ENCODE results near the gene TNFRSF14.

The TNFRSF14 gene

GRCh38 chr1:2591581-2592261, 35.5 kb downstream of the TNFRSF14 start:
- no peaks in the 10 kb centered on the region for H3K9me3 ChIP-seq
- peak; percentile 5 to 57 for DNase-seq
- no peak overlapping the region for H3K4me3 ChIP-seq
- peaks cover 0 to 48% of the 10 kb centered on the region in 2 donors for H3K27me3 ChIP-seq
- peaks cover 0 to 13% (median 0%) of the 10 kb centered on the region in 3 donors for H3K36me3 ChIP-seq
- TF ChIP-seq CTCF (IDR thresholded peaks at IDR 0.05), result no peak
- H3K4me1 ChIP-seq, result peaks cover under 1 to 34% (median 9%) of the 10 kb centered on the region in 4 donors
- intact Hi-C loops (cut with DNase I; ENCODE audit: low total_unique reads), result no loop called here
- H3K27ac ChIP-seq, result no peak overlapping the region

GRCh38 chr1:2592672-2593071, 36.5 kb downstream of the TNFRSF14 start:
- Histone ChIP-seq H3K4me1 (peaks cover 0 to 25% (median under 1%) of the 10 kb centered on the region in 4 donors), H3K27me3 (peaks cover 0 to 48% of the 10 kb centered on the region in 2 donors), H3K4me3 (no peak overlapping the region), H3K27ac (no peak overlapping the region), H3K9me3 (peaks cover 0 to under 1% (median 0%) of the 10 kb centered on the region in 3 donors), H3K36me3 (peaks cover 0 to 13% (median 0%) of the 10 kb centered on the region in 3 donors)
- DNase-seq, result no peak
- no peak for TF ChIP-seq CTCF (IDR thresholded peaks at IDR 0.05)
- intact Hi-C loops (cut with DNase I; ENCODE audit: low total_unique reads), result no loop called here

- peaks cover 0 to 8% (median 3%) of the 10 kb centered on the region in 3 donors for H3K9me3 ChIP-seq
- no peak overlapping the region for H3K27ac ChIP-seq
- no peak for TF ChIP-seq CTCF (IDR thresholded peaks at IDR 0.05)
- intact Hi-C loops (cut with DNase I; ENCODE audit: low total_unique reads), result no loop called here
- DNase-seq, result peak in 1 of 2 donors; percentile 61
- H3K4me3 ChIP-seq, result no peak overlapping the region
- peaks cover 0 to 48% of the 10 kb centered on the region in 2 donors for H3K27me3 ChIP-seq
- peaks cover 0 to 19% (median 0%) of the 10 kb centered on the region in 4 donors for H3K4me1 ChIP-seq
- peaks cover 0 to 13% (median 0%) of the 10 kb centered on the region in 3 donors for H3K36me3 ChIP-seq
Observed at GRCh38 chr1:2593251-2593878, 37.2 kb downstream of the TNFRSF14 start.

GRCh38 chr1:2594001-2594640, 38.0 kb downstream of the TNFRSF14 start:
- no peak for TF ChIP-seq CTCF (IDR thresholded peaks at IDR 0.05)
- Histone ChIP-seq H3K4me3 (peak overlapping the region in 1 of 2 donors; percentile 17), H3K9me3 (peaks cover 0 to 13% (median 10%) of the 10 kb centered on the region in 3 donors), H3K4me1 (peaks cover 0 to 16% (median 0%) of the 10 kb centered on the region in 4 donors), H3K27me3 (peaks cover 0 to 46% of the 10 kb centered on the region in 2 donors), H3K36me3 (peaks cover 0 to 9% (median 0%) of the 10 kb centered on the region in 3 donors), H3K27ac (no peak overlapping the region)
- intact Hi-C loops (cut with DNase I; ENCODE audit: low total_unique reads), result no loop called here
- peak in 1 of 2 donors; percentile 69 for DNase-seq

- peaks cover 0 to 46% of the 10 kb centered on the region in 2 donors for H3K27me3 ChIP-seq
- H3K4me3 ChIP-seq, result no peak overlapping the region
- peaks cover 0 to 15% (median 0%) of the 10 kb centered on the region in 4 donors for H3K4me1 ChIP-seq
- peaks cover 0 to 13% (median 13%) of the 10 kb centered on the region in 3 donors for H3K9me3 ChIP-seq
- no peak for TF ChIP-seq CTCF (IDR thresholded peaks at IDR 0.05)
- no peak overlapping the region for H3K27ac ChIP-seq
- peak in 1 of 2 donors; percentile 61 for DNase-seq
- intact Hi-C loops (cut with DNase I; ENCODE audit: low total_unique reads), result no loop called here
- H3K36me3 ChIP-seq, result peaks cover 0 to 3% (median 0%) of the 10 kb centered on the region in 3 donors
Observed at GRCh38 chr1:2594641-2595131, 38.5 kb downstream of the TNFRSF14 start.

Data from tibial artery (tissue), 4 donors.